Endothelial cell of umbilical vein (primary cell): ENCODE data around the gene PCDHGA1. TPM values are rescaled to one million over a fixed set of nuclear protein-coding genes. Genes with fewer than 3 reads are reported as not detected.

Experiments
- BruUV-seq: library from RNA; stranded (reverse); fragments of 400-500 nt; replicated peaks from 2 replicates; lab custom pipeline; 2021; lab: Mats Ljungman, UMichigan
- CTCF ChIA-PET: fragments of 300-600, 350-600 bp; sonication (Branson Sonifier 250); formaldehyde crosslinking; loops from one replicate; lab custom pipeline; 2021; ENCODE audit warnings: antibody characterized with exemption, inconsistent platforms; lab: Charles Lee
- POLR2A ChIA-PET: fragments of 300-600, 350-600 bp; sonication (Branson Sonifier 250); formaldehyde crosslinking; loops from one replicate; lab custom pipeline; 2021; ENCODE audit warnings: antibody characterized with exemption, inconsistent platforms; lab: Charles Lee
- DNase-seq: peaks from one replicate; pipeline ENCODE4 v3.0.0-alpha.2; 2011; ENCODE audit warnings: low read depth, low spot score
- FAIRE-seq: peaks from 2 replicates; lab custom pipeline; 2011; peaks lifted over from hg19 to GRCh38; lab: Jason Lieb, UNC
- H2AFZ ChIP-seq: 2 replicates; pipeline ENCODE4 v1.6.0; 2012; ENCODE audit warnings: low read depth, low read length, control low read depth, inconsistent platforms
- H3K27ac ChIP-seq: 2 replicates; pipeline ENCODE4 v1.5.1; 2011; ENCODE audit warnings: low read depth, mild to moderate bottlenecking, control low read depth, low read length, moderate library complexity; ENCODE audit not compliant: insufficient read depth
- H3K27me3 ChIP-seq, 2 experiments: 2 replicates each; pipeline versions ENCODE4 v1.6.0 to v1.6.1; 2011; ENCODE audit warnings: low read length in 2 of 2, mixed read lengths in 1 of 2; ENCODE audit not compliant: control insufficient read depth in 2 of 2, insufficient read depth in 2 of 2
- H3K36me3 ChIP-seq, 2 experiments: 2 replicates in 1 of 2; 3 replicates in 1 of 2; pipeline ENCODE4 v1.5.1; 2011; ENCODE audit warnings: low read length in 2 of 2, mild to moderate bottlenecking in 1 of 2, moderate library complexity in 1 of 2; ENCODE audit not compliant: control insufficient read depth in 2 of 2, insufficient read depth in 2 of 2; ENCODE audit errors: extremely low read depth in 1 of 2
- H3K4me1 ChIP-seq: 3 replicates; pipeline ENCODE4 v1.5.1; 2011; ENCODE audit warnings: mild to moderate bottlenecking, low read length; ENCODE audit not compliant: control insufficient read depth, insufficient read depth; ENCODE audit errors: extremely low read depth
- H3K4me2 ChIP-seq: 2 replicates; pipeline ENCODE4 v1.6.1; 2011; ENCODE audit warnings: low read length, control low read depth, mixed read lengths; ENCODE audit not compliant: insufficient read depth
- H3K4me3 ChIP-seq, 3 experiments: fragments of 200-600 bp in 1 of 3; sonication (generic), shearing (Covaris generic) in 1 of 3; replicated peaks in 1 of 3; 2 replicates each; pipeline ENCODE4 v1.5.1; 2011 to 2016; ENCODE audit warnings: control low read depth in 3 of 3, low read length in 3 of 3, mild to moderate bottlenecking in 2 of 3, inconsistent platforms in 1 of 3, low read depth in 1 of 3, moderate library complexity in 1 of 3; ENCODE audit not compliant: insufficient read depth in 1 of 3
- H3K79me2 ChIP-seq: 2 replicates; pipeline ENCODE4 v1.6.0; 2012; ENCODE audit warnings: low read length, inconsistent platforms; ENCODE audit not compliant: control insufficient read depth, insufficient read depth
- H3K9ac ChIP-seq: replicated peaks from 2 replicates; pipeline ENCODE3; 2011; ENCODE audit warnings: low read length, control low read depth; ENCODE audit not compliant: insufficient read depth; ENCODE audit errors: extremely low read depth
- H3K9me1 ChIP-seq: replicated peaks from 3 replicates; pipeline ENCODE4 v1.6.0; 2011; ENCODE audit warnings: mild to moderate bottlenecking, low read length; ENCODE audit not compliant: control insufficient read depth, insufficient read depth; ENCODE audit errors: extremely low read depth
- H3K9me3 ChIP-seq: replicated peaks from 2 replicates; pipeline ENCODE4 v1.5.1; 2012; ENCODE audit warnings: low read length, inconsistent platforms; ENCODE audit not compliant: control insufficient read depth, insufficient read depth
- H4K20me1 ChIP-seq: replicated peaks from 2 replicates; pipeline ENCODE3; 2011; ENCODE audit warnings: mild to moderate bottlenecking, low read length; ENCODE audit not compliant: control insufficient read depth, insufficient read depth; ENCODE audit errors: extremely low read depth
- CTCF ChIP-seq, 2 donors: IDR thresholded peaks; 1 replicate in 1 of 2; 2 replicates in 1 of 2; pipeline ENCODE4 v1.5.1; 2011; ENCODE audit warnings: low read length in 2 of 2, mild to moderate bottlenecking in 2 of 2, moderate library complexity in 2 of 2, control low read depth in 1 of 2, inconsistent platforms in 1 of 2, low read depth in 1 of 2; ENCODE audit not compliant: insufficient read depth in 1 of 2; ENCODE audit errors: extremely low read depth in 1 of 2
- EZH2 ChIP-seq: IDR thresholded peaks from 2 replicates; pipeline ENCODE4 v1.6.1; 2012; ENCODE audit warnings: borderline replicate concordance, low read depth, mild to moderate bottlenecking, moderate library complexity, low read length, inconsistent platforms; ENCODE audit not compliant: severe bottlenecking
- FOS ChIP-seq: IDR thresholded peaks from 2 replicates; pipeline ENCODE4 v1.6.1; 2011; ENCODE audit warnings: mild to moderate bottlenecking, low read length, moderate library complexity, borderline replicate concordance; ENCODE audit not compliant: insufficient read depth
- GATA2 ChIP-seq: IDR thresholded peaks from 2 replicates; pipeline ENCODE4 v1.7.0; 2011; ENCODE audit warnings: low read depth, mild to moderate bottlenecking, moderate library complexity, mixed read lengths, low read length; ENCODE audit not compliant: insufficient read length, insufficient read depth
- JUN ChIP-seq: IDR thresholded peaks from 2 replicates; pipeline ENCODE4 v1.6.1; 2011; ENCODE audit warnings: borderline replicate concordance, low read depth; ENCODE audit not compliant: insufficient read length, insufficient read depth
- MAX ChIP-seq: IDR thresholded peaks from 2 replicates; pipeline ENCODE4 v1.6.1; 2011; ENCODE audit not compliant: insufficient read depth, insufficient read length
- MYC ChIP-seq: IDR thresholded peaks from one replicate; pipeline ENCODE4 v1.6.1; 2011; ENCODE audit warnings: mild to moderate bottlenecking, low read depth, low read length
- POLR2A ChIP-seq: IDR thresholded peaks from 2 replicates; pipeline ENCODE4 v1.6.1; 2012; ENCODE audit warnings: low read depth, mild to moderate bottlenecking, control low read depth, low read length
- POLR2AphosphoS5 ChIP-seq: IDR thresholded peaks from 2 replicates; pipeline ENCODE4 v1.6.1; 2012; ENCODE audit warnings: low read depth, mild to moderate bottlenecking, control low read depth, low read length, moderate library complexity; ENCODE audit not compliant: insufficient read depth
- dilution Hi-C: fragments of 300-500 bp; cut with MboI; formaldehyde crosslinking; loops from one replicate; pipeline ENCODE4 v1.15.0; 2019; ENCODE audit warnings: low sequenced_read_pairs; ENCODE audit not compliant: extremely low pct_ligation_motif_present
- intact Hi-C: fragments of 100-400 bp; cut with micrococcal nuclease; formaldehyde crosslinking; loops from one replicate; pipeline ENCODE4 v1.10.0; 2022
- polyA plus RNA-seq, 4 experiments: library from polyadenylated mRNA; depleted of rRNA in 3 of 4; stranded (reverse) in 3 of 4; unstranded in 1 of 4; fragments of >200 nt; gene quantifications; 2 replicates each; pipeline versions ENCODE4 v1.2.1 to v1.2.3, GENCODE V29; 2011 to 2012; ENCODE audit warnings: missing spikeins in 1 of 4
- total RNA-seq: library from RNA; stranded (reverse); gene quantifications from 2 replicates; pipeline ENCODE4 v1.2.3, GENCODE V29; 2021

The PCDHGA1 gene
- total and polyA plus RNA-seq, 2 donors (not counting 3 experiments of a cell fraction or from before 2014, with no cell fraction given): 0.22 to 0.44 TPM

GRCh38 chr5:141510850-141511601, 180.7 kb downstream of the PCDHGA1 start:
- H3K36me3 ChIP-seq: peaks cover 1 to 6% of the 10 kb centered on the region in 2 experiments
- POLR2A ChIA-PET: no interaction called here
- FAIRE-seq (no peak), DNase-seq (no peak)
- H3K27me3 ChIP-seq: no peaks in the 10 kb centered on the region
- intact Hi-C loops: no loop called here
- no peaks in the 10 kb centered on the region for H3K9me1 ChIP-seq
- dilution Hi-C loops: no loop called here
- BruUV-seq: no TSS peak
- H3K27ac ChIP-seq: no peak overlapping the region
- H3K9ac ChIP-seq: no peak overlapping the region
- no peaks in the 10 kb centered on the region for H4K20me1 ChIP-seq
- no peak overlapping the region for H2AFZ ChIP-seq
- H3K4me3 ChIP-seq: no peak overlapping the region
- H3K4me2 ChIP-seq: no peak overlapping the region
- H3K9me3 ChIP-seq: no peaks in the 10 kb centered on the region
- H3K4me1 ChIP-seq: peaks cover 31% of the 10 kb centered on the region
- CTCF ChIA-PET: interaction anchor here (0.7 to 9.8 kb wide), 7 partner anchors 11 to 93 kb away, joined by 3 to 158 read pairs (median 7); partner anchors contain the start of genes PCDHGA12, PCDHGB7 and PCDHGC3
- no peak for TF ChIP-seq CTCF (IDR thresholded peaks at IDR 0.05; ENCODE audit: extremely low read depth in 1 of 2, insufficient read depth in 1 of 2, low read depth in 1 of 2, low read length in 2 of 2)
- TF ChIP-seq JUN: no peak
- no peak for TF ChIP-seq POLR2AphosphoS5
- TF ChIP-seq GATA2: no peak
- TF ChIP-seq POLR2A: no peak
- TF ChIP-seq FOS: no peak
- no peak for TF ChIP-seq EZH2
- no peak for TF ChIP-seq MYC
- no peak for TF ChIP-seq MAX
- H3K79me2 ChIP-seq: no peaks in the 10 kb centered on the region
